Measurements from ENCODE around the gene AGK. TPM values are rescaled to one million over a fixed set of nuclear protein-coding genes. Genes with fewer than 3 reads are reported as not detected.

AGK gene
- total RNA-seq, 1 donor from 2014 or later, result 27.7 TPM

GRCh38 chr7:141691540-141691939 is 140.3 kb downstream of the AGK start:
- ATAC-seq (ENCODE audit: poor library complexity), result no peak
- intact Hi-C loops (cut with DNase I), result no loop called here
- no peak for DNase-seq

GRCh38 chr7:141691961-141692360 is 140.8 kb downstream of the AGK start:
- no peak for ATAC-seq (ENCODE audit: poor library complexity)

GRCh38 chr7:141693082-141693481 is 141.9 kb downstream of the AGK start:
- ATAC-seq (ENCODE audit: poor library complexity), result no peak
- intact Hi-C loops (cut with DNase I), result no loop called here
- no peak for DNase-seq

More at GRCh38 chr7:141691961-141692360, 140.8 kb downstream of the AGK start:
- intact Hi-C loops (cut with DNase I), result no loop called here
- no peak for DNase-seq

- intact Hi-C loops (cut with DNase I), result no loop called here
- ATAC-seq (ENCODE audit: poor library complexity) (peak; percentile 11), DNase-seq (peak; percentile 39)
These were observed 144.6 kb downstream of the AGK start for GRCh38 chr7:141695803-141696289.

GRCh38 chr7:141696348-141696747 is 145.1 kb downstream of the AGK start:
- DNase-seq (no peak), ATAC-seq (ENCODE audit: poor library complexity) (peak; percentile 35)
- intact Hi-C loops (cut with DNase I), result no loop called here

GRCh38 chr7:141697211-141697871 is 146.1 kb downstream of the AGK start:
- intact Hi-C loops (cut with DNase I), result no loop called here
- peak; percentile 44 for DNase-seq

GRCh38 chr7:141698247-141699015 is 147.2 kb downstream of the AGK start:
- intact Hi-C loops (cut with DNase I), result no loop called here
- DNase-seq (no peak), ATAC-seq (ENCODE audit: poor library complexity) (no peak)

More at GRCh38 chr7:141697211-141697871, 146.1 kb downstream of the AGK start:
- no peak for ATAC-seq (ENCODE audit: poor library complexity)

- no peak for ATAC-seq (ENCODE audit: poor library complexity)
These were observed 148.7 kb downstream of the AGK start for GRCh38 chr7:141699860-141700259.

GRCh38 chr7:141700296-141700847 is 149.2 kb downstream of the AGK start:
- intact Hi-C loops (cut with DNase I), result no loop called here
- DNase-seq, result no peak
- no peak for ATAC-seq (ENCODE audit: poor library complexity)

More at GRCh38 chr7:141699860-141700259, 148.7 kb downstream of the AGK start:
- intact Hi-C loops (cut with DNase I), result no loop called here
- no peak for DNase-seq

GRCh38 chr7:141700848-141701371 is 149.7 kb downstream of the AGK start:
- ATAC-seq (ENCODE audit: poor library complexity), result peak; percentile 13
- no peak for DNase-seq
- intact Hi-C loops (cut with DNase I), result no loop called here

- ATAC-seq (ENCODE audit: poor library complexity) (peak; percentile 71), DNase-seq (peak; percentile 55)
These were observed 150.4 kb downstream of the AGK start for GRCh38 chr7:141701489-141702046.

GRCh38 chr7:141702047-141702567 is 150.9 kb downstream of the AGK start, which contains the start of gene DENND11:
DENND11 (minus strand) TSS chr7:141702166; CDS start chr7:141702153, 13 bp downstream.
- ATAC-seq (ENCODE audit: poor library complexity) (peak; percentile 79), DNase-seq (peak; percentile 67)
- intact Hi-C loops (cut with DNase I), result no loop called here

More at GRCh38 chr7:141701489-141702046, 150.4 kb downstream of the AGK start:
- intact Hi-C loops (cut with DNase I), result no loop called here

GRCh38 chr7:141702892-141703291 is 151.7 kb downstream of the AGK start:
- intact Hi-C loops (cut with DNase I), result no loop called here
- ATAC-seq (ENCODE audit: poor library complexity) (no peak), DNase-seq (no peak)

- ATAC-seq (ENCODE audit: poor library complexity), result no peak
These were observed 152.9 kb downstream of the AGK start for GRCh38 chr7:141704112-141704511.

GRCh38 chr7:141704741-141705140 is 153.5 kb downstream of the AGK start:
- intact Hi-C loops (cut with DNase I), result no loop called here
- DNase-seq, result no peak

More at GRCh38 chr7:141704112-141704511, 152.9 kb downstream of the AGK start:
- intact Hi-C loops (cut with DNase I), result no loop called here
- DNase-seq, result no peak

More at GRCh38 chr7:141704741-141705140, 153.5 kb downstream of the AGK start:
- ATAC-seq (ENCODE audit: poor library complexity), result no peak
